HEK293 (cell line): ENCODE data around the gene LARP6.

Source experiments
- KLF10 ChIP-seq: fragments of 450-650 bp; IDR thresholded peaks from 2 replicates; pipeline ENCODE4 v1.5.1; 2018; ENCODE audit warnings: missing biosample characterization, mild to moderate bottlenecking, missing genetic modification characterization
- MEIS1 ChIP-seq: sonication (generic); formaldehyde crosslinking; IDR thresholded peaks from 2 replicates; pipeline ENCODE4 v1.8.1; 2022; ENCODE audit warnings: missing genetic modification reagents, mild to moderate bottlenecking, borderline replicate concordance
- RBAK ChIP-seq: fragments of 450-650 bp; formaldehyde crosslinking; IDR thresholded peaks from 2 replicates; pipeline ENCODE4 v1.5.1; 2016; ENCODE audit warnings: missing biosample characterization, missing genetic modification characterization
- YY1 ChIP-seq: fragments of 450-650 bp; formaldehyde crosslinking; IDR thresholded peaks from 2 replicates; pipeline ENCODE4 v1.5.1; 2018; ENCODE audit warnings: missing biosample characterization, missing genetic modification characterization
- ZBTB8A ChIP-seq: fragments of 450-650 bp; formaldehyde crosslinking; IDR thresholded peaks from 2 replicates; pipeline ENCODE4 v1.5.1; 2016; ENCODE audit warnings: missing biosample characterization, missing genetic modification characterization
- ZNF133 ChIP-seq: fragments of 450-650 bp; formaldehyde crosslinking; IDR thresholded peaks from 2 replicates; pipeline ENCODE4 v1.5.1; 2016; ENCODE audit warnings: missing biosample characterization, missing genetic modification characterization
- ZNF184 ChIP-seq: fragments of 450-650 bp; IDR thresholded peaks from 2 replicates; pipeline ENCODE4 v1.5.1; 2018; ENCODE audit warnings: missing biosample characterization, mild to moderate bottlenecking, missing genetic modification characterization
- ZNF211 ChIP-seq: fragments of 450-650 bp; formaldehyde crosslinking; IDR thresholded peaks from 2 replicates; pipeline ENCODE4 v1.5.1; 2016; ENCODE audit warnings: low read depth, missing biosample characterization, missing genetic modification characterization
- ZNF311 ChIP-seq: fragments of 450-650 bp; formaldehyde crosslinking; IDR thresholded peaks from 2 replicates; pipeline ENCODE4 v1.5.1; 2017; ENCODE audit warnings: missing biosample characterization, missing genetic modification characterization, borderline replicate concordance
- ZNF37A ChIP-seq: fragments of 450-650 bp; IDR thresholded peaks from 2 replicates; pipeline ENCODE4 v1.5.1; 2018; ENCODE audit warnings: missing biosample characterization, missing genetic modification characterization
- ZNF391 ChIP-seq: fragments of 450-650 bp; formaldehyde crosslinking; IDR thresholded peaks from 2 replicates; pipeline ENCODE4 v1.5.1; 2016; ENCODE audit warnings: low read depth, missing biosample characterization, missing genetic modification characterization, borderline replicate concordance
- ZNF549 ChIP-seq: fragments of 450-650 bp; IDR thresholded peaks from 2 replicates; pipeline ENCODE4 v1.5.1; 2018; ENCODE audit warnings: missing biosample characterization, missing genetic modification characterization, mild to moderate bottlenecking, inconsistent platforms, moderate library complexity
- ZNF555 ChIP-seq: fragments of 450-650 bp; formaldehyde crosslinking; conservative IDR thresholded peaks from 2 replicates; pipeline ENCODE4 v1.5.1; 2017; ENCODE audit warnings: missing biosample characterization, mild to moderate bottlenecking, missing genetic modification characterization, inconsistent platforms
- ZNF560 ChIP-seq: fragments of 450-650 bp; formaldehyde crosslinking; IDR thresholded peaks from 2 replicates; pipeline ENCODE4 v1.5.1; 2017; ENCODE audit warnings: missing biosample characterization, missing genetic modification characterization, borderline replicate concordance
- ZNF658 ChIP-seq: fragments of 450-650 bp; formaldehyde crosslinking; IDR thresholded peaks from 2 replicates; pipeline ENCODE4; 2016; ENCODE audit warnings: missing biosample characterization, missing genetic modification characterization
- ZNF76 ChIP-seq: fragments of 450-650 bp; formaldehyde crosslinking; IDR thresholded peaks from 2 replicates; pipeline ENCODE4; 2016; ENCODE audit warnings: low read depth, missing biosample characterization, missing genetic modification characterization, borderline replicate concordance
- ZNF843 ChIP-seq: fragments of 450-650 bp; formaldehyde crosslinking; IDR thresholded peaks from 2 replicates; pipeline ENCODE4 v1.5.1; 2016; ENCODE audit warnings: missing biosample characterization, missing genetic modification characterization
- TF ChIP-seq, protein P1 (sequence below): fragments of 450-650 bp; formaldehyde crosslinking; IDR thresholded peaks from 2 replicates; pipeline ENCODE4 v1.5.1; 2016; ENCODE audit warnings: missing biosample characterization, missing genetic modification characterization
- TF ChIP-seq, protein P2 (sequence below): fragments of 450-650 bp; formaldehyde crosslinking; IDR thresholded peaks from 2 replicates; pipeline ENCODE4 v1.5.1; 2017; ENCODE audit warnings: missing biosample characterization, missing genetic modification characterization
- TF ChIP-seq, protein P3 (sequence below): fragments of 450-650 bp; formaldehyde crosslinking; IDR thresholded peaks from 2 replicates; pipeline ENCODE4 v1.5.1; 2016; ENCODE audit warnings: missing biosample characterization, missing genetic modification characterization
- TF ChIP-seq, protein P4 (sequence below): fragments of 450-650 bp; formaldehyde crosslinking; IDR thresholded peaks from 2 replicates; pipeline ENCODE4 v1.5.1; 2016; ENCODE audit warnings: missing biosample characterization, missing genetic modification characterization
- TF ChIP-seq, protein P5 (sequence below): fragments of 450-650 bp; formaldehyde crosslinking; IDR thresholded peaks from 2 replicates; pipeline ENCODE4 v1.5.1; 2016; ENCODE audit warnings: missing biosample characterization, missing genetic modification characterization
- TF ChIP-seq, protein P6 (sequence below): fragments of 450-650 bp; IDR thresholded peaks from 2 replicates; pipeline ENCODE4 v1.5.1; 2018; ENCODE audit warnings: missing biosample characterization, mild to moderate bottlenecking, missing genetic modification characterization
- TF ChIP-seq, protein P7 (sequence below): fragments of 450-650 bp; formaldehyde crosslinking; IDR thresholded peaks from 2 replicates; pipeline ENCODE4 v1.5.1; 2016; ENCODE audit warnings: missing biosample characterization, missing genetic modification characterization
- TF ChIP-seq, protein P8 (sequence below): fragments of 450-650 bp; formaldehyde crosslinking; IDR thresholded peaks from 2 replicates; pipeline ENCODE4 v1.5.1; 2016; ENCODE audit warnings: missing biosample characterization, missing genetic modification characterization, low read depth

Gene LARP6

DNA sequence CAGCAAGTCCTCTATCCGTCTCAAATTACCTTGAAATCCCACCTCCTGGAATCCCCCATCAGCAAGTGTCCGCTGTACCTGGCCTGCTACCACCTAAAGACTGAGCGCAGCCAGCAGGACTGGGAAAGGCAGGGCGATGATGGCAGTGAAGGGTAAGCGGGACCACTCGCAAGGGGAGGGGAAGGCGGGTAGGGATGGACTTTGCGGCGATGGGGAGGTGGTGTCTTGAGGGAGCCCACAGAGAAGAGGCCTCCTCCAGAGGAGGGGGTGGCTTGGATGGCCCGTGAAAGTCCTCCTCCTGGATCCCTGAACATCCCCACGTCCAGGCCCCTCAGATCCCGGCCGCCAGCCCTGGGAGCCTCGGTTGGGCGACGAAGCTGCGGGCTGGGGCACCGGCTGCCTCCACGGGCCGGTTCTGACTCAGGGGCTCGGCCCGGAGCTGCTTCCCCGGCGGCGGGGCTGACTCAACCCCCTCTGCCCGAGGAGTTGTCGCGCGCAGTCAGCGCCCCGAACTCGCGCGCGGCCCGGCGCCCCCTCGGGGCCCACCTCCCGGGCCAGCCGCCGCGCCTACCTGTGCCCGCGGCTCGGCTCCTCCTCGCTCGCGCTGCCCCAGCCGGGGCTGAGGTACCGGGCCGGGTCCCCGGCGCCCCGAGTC lies 512 bp downstream of the LARP6 start (continued):
- TF ChIP-seq, protein P1, sequence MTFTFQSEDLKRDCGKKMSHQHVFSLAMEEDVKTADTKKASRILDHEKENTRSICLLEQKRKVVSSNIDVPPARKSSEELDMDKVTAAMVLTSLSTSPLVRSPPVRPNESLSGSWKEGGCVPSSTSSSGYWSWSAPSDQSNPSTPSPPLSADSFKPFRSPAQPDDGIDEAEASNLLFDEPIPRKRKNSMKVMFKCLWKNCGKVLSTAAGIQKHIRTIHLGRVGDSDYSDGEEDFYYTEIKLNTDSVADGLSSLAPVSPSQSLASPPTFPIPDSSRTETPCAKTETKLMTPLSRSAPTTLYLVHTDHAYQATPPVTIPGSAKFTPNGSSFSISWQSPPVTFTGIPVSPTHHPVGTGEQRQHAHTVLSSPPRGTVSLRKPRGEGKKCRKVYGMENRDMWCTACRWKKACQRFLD (tag by site-specific recombination): no peak
- TF ChIP-seq, protein P2, sequence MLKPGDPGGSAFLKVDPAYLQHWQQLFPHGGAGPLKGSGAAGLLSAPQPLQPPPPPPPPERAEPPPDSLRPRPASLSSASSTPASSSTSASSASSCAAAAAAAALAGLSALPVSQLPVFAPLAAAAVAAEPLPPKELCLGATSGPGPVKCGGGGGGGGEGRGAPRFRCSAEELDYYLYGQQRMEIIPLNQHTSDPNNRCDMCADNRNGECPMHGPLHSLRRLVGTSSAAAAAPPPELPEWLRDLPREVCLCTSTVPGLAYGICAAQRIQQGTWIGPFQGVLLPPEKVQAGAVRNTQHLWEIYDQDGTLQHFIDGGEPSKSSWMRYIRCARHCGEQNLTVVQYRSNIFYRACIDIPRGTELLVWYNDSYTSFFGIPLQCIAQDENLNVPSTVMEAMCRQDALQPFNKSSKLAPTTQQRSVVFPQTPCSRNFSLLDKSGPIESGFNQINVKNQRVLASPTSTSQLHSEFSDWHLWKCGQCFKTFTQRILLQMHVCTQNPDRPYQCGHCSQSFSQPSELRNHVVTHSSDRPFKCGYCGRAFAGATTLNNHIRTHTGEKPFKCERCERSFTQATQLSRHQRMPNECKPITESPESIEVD (tag by site-specific recombination): no peak
- no peak for TF ChIP-seq MEIS1 (CRISPR knock-in tag)
- TF ChIP-seq RBAK (tag by site-specific recombination): no peak
- TF ChIP-seq ZBTB8A (tag by site-specific recombination): peak; percentile 63
- no peak for TF ChIP-seq ZNF133 (tag by site-specific recombination)
- TF ChIP-seq ZNF184 (tag by site-specific recombination): no peak
- peak; percentile 52 for TF ChIP-seq ZNF76
- no peak for TF ChIP-seq ZNF549 (tag by site-specific recombination)
- TF ChIP-seq, protein P3, sequence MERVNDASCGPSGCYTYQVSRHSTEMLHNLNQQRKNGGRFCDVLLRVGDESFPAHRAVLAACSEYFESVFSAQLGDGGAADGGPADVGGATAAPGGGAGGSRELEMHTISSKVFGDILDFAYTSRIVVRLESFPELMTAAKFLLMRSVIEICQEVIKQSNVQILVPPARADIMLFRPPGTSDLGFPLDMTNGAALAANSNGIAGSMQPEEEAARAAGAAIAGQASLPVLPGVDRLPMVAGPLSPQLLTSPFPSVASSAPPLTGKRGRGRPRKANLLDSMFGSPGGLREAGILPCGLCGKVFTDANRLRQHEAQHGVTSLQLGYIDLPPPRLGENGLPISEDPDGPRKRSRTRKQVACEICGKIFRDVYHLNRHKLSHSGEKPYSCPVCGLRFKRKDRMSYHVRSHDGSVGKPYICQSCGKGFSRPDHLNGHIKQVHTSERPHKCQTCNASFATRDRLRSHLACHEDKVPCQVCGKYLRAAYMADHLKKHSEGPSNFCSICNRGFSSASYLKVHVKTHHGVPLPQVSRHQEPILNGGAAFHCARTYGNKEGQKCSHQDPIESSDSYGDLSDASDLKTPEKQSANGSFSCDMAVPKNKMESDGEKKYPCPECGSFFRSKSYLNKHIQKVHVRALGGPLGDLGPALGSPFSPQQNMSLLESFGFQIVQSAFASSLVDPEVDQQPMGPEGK (tag by site-specific recombination): peak; percentile 82
- no peak for TF ChIP-seq ZNF555 (tag by site-specific recombination)
- TF ChIP-seq ZNF560: no peak
- no peak for TF ChIP-seq ZNF658
- no peak; the same call in none of the 2 replicates for TF ChIP-seq KLF10
- TF ChIP-seq ZNF843: no peak
- TF ChIP-seq, protein P4, sequence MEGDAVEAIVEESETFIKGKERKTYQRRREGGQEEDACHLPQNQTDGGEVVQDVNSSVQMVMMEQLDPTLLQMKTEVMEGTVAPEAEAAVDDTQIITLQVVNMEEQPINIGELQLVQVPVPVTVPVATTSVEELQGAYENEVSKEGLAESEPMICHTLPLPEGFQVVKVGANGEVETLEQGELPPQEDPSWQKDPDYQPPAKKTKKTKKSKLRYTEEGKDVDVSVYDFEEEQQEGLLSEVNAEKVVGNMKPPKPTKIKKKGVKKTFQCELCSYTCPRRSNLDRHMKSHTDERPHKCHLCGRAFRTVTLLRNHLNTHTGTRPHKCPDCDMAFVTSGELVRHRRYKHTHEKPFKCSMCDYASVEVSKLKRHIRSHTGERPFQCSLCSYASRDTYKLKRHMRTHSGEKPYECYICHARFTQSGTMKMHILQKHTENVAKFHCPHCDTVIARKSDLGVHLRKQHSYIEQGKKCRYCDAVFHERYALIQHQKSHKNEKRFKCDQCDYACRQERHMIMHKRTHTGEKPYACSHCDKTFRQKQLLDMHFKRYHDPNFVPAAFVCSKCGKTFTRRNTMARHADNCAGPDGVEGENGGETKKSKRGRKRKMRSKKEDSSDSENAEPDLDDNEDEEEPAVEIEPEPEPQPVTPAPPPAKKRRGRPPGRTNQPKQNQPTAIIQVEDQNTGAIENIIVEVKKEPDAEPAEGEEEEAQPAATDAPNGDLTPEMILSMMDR (tag by site-specific recombination): no peak
- TF ChIP-seq, protein P5, sequence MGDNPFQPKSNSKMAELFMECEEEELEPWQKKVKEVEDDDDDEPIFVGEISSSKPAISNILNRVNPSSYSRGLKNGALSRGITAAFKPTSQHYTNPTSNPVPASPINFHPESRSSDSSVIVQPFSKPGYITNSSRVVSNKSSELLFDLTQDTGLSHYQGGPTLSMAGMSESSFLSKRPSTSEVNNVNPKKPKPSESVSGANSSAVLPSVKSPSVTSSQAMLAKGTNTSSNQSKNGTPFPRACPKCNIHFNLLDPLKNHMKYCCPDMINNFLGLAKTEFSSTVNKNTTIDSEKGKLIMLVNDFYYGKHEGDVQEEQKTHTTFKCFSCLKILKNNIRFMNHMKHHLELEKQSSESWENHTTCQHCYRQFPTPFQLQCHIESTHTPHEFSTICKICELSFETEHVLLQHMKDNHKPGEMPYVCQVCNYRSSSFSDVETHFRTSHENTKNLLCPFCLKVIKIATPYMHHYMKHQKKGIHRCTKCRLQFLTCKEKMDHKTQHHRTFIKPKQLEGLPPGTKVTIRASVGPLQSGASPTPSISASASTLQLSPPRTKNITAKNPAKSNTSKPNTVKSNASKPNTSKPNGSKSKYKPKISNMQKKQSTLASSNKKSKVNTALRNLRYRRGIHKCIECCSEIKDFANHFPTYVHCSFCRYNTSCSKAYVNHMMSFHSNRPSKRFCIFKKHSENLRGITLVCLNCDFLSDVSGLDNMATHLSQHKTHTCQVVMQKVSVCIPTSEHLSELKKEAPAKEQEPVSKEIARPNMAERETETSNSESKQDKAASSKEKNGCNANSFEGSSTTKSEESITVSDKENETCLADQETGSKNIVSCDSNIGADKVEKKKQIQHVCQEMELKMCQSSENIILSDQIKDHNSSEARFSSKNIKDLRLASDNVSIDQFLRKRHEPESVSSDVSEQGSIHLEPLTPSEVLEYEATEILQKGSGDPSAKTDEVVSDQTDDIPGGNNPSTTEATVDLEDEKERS (tag by site-specific recombination): no peak
- TF ChIP-seq, protein P6, sequence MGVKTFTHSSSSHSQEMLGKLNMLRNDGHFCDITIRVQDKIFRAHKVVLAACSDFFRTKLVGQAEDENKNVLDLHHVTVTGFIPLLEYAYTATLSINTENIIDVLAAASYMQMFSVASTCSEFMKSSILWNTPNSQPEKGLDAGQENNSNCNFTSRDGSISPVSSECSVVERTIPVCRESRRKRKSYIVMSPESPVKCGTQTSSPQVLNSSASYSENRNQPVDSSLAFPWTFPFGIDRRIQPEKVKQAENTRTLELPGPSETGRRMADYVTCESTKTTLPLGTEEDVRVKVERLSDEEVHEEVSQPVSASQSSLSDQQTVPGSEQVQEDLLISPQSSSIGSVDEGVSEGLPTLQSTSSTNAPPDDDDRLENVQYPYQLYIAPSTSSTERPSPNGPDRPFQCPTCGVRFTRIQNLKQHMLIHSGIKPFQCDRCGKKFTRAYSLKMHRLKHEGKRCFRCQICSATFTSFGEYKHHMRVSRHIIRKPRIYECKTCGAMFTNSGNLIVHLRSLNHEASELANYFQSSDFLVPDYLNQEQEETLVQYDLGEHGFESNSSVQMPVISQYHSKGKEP (tag by site-specific recombination): no peak; the same call in 1 of the 2 replicates
- TF ChIP-seq, protein P7, sequence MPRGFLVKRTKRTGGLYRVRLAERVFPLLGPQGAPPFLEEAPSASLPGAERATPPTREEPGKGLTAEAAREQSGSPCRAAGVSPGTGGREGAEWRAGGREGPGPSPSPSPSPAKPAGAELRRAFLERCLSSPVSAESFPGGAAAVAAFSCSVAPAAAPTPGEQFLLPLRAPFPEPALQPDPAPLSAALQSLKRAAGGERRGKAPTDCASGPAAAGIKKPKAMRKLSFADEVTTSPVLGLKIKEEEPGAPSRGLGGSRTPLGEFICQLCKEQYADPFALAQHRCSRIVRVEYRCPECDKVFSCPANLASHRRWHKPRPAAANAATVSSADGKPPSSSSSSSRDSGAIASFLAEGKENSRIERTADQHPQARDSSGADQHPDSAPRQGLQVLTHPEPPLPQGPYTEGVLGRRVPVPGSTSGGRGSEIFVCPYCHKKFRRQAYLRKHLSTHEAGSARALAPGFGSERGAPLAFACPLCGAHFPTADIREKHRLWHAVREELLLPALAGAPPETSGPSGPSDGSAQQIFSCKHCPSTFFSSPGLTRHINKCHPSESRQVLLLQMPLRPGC: no peak
- TF ChIP-seq YY1 (tag by site-specific recombination): no peak
- no peak for TF ChIP-seq ZNF37A (tag by site-specific recombination)
- TF ChIP-seq ZNF311 (tag by site-specific recombination): no peak
- TF ChIP-seq, protein P8, sequence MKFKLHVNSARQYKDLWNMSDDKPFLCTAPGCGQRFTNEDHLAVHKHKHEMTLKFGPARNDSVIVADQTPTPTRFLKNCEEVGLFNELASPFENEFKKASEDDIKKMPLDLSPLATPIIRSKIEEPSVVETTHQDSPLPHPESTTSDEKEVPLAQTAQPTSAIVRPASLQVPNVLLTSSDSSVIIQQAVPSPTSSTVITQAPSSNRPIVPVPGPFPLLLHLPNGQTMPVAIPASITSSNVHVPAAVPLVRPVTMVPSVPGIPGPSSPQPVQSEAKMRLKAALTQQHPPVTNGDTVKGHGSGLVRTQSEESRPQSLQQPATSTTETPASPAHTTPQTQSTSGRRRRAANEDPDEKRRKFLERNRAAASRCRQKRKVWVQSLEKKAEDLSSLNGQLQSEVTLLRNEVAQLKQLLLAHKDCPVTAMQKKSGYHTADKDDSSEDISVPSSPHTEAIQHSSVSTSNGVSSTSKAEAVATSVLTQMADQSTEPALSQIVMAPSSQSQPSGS (tag by site-specific recombination): no peak
- no peak; the same call in 1 of the 2 replicates for TF ChIP-seq ZNF391 (tag by site-specific recombination)
- TF ChIP-seq ZNF211: no peak
